ENCODE data around the gene TRAIP.

Gene TRAIP

DNA sequence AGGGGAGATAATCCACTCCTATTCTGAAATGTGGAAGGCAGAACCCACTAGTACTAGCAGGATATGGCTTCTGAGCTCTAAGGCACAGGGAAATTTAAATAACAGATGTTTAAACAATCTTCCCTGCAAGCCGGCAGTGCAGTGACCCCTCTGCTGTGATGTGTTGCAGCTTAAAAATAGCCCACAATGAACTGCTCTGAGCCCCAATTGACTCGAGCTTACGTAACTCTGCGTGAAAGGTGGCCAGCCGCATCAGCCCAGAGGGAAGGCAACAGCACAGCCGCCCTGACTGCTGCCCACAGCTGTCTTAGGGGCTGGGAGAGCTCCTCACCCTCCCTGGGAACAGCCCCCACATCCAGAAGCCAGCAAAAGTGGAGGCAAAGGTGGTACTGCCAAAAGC is 25.8 kb upstream of the TRAIP start:
- TF ChIP-seq, protein P1, sequence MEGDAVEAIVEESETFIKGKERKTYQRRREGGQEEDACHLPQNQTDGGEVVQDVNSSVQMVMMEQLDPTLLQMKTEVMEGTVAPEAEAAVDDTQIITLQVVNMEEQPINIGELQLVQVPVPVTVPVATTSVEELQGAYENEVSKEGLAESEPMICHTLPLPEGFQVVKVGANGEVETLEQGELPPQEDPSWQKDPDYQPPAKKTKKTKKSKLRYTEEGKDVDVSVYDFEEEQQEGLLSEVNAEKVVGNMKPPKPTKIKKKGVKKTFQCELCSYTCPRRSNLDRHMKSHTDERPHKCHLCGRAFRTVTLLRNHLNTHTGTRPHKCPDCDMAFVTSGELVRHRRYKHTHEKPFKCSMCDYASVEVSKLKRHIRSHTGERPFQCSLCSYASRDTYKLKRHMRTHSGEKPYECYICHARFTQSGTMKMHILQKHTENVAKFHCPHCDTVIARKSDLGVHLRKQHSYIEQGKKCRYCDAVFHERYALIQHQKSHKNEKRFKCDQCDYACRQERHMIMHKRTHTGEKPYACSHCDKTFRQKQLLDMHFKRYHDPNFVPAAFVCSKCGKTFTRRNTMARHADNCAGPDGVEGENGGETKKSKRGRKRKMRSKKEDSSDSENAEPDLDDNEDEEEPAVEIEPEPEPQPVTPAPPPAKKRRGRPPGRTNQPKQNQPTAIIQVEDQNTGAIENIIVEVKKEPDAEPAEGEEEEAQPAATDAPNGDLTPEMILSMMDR (conservative IDR thresholded peaks at IDR 0.05): no peak
- no peak for TF ChIP-seq ZFX (IDR thresholded peaks at IDR 0.05)
- no peak overlapping the region for H3K27ac ChIP-seq

DNA sequence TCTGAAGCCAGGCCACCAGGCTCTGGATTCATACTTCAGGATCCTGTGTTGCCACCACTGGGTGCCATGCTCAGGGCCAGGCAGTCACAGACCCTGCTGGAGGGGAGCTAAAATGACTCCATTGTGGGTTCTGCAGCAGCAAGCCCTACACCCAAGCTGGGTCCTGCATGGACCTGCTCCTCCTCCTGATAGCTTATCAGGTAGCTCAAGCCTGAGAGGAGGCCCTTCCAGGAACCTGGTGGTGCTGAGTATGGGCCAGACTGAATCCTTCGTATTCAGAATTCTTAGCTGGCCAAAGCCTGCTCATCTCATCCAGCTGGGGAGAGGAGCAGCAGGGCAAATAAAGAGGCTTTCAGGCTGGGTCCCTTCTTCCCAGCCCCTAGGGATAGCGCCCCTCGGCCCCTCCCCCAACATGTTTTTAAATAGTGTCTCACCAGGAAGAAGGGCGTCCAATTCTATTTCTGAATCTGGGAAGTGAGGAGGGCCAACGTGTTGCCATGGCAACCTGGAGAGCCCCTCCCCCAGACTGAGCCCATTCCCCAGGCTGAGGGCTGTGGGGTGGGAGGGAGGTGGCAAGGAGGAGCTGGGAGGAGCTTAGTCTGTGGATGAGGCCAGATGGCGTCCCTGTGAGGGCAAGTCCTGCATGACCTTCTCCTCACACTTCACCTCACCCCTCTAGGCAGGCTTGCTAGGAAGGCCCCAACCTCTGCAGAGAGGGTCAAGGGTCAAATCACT is 24.4 kb upstream of the TRAIP start:
- TF ChIP-seq ZFX (IDR thresholded peaks at IDR 0.05): no peak
- TF ChIP-seq, protein P1 (conservative IDR thresholded peaks at IDR 0.05): no peak
- no peak overlapping the region for H3K27ac ChIP-seq

DNA sequence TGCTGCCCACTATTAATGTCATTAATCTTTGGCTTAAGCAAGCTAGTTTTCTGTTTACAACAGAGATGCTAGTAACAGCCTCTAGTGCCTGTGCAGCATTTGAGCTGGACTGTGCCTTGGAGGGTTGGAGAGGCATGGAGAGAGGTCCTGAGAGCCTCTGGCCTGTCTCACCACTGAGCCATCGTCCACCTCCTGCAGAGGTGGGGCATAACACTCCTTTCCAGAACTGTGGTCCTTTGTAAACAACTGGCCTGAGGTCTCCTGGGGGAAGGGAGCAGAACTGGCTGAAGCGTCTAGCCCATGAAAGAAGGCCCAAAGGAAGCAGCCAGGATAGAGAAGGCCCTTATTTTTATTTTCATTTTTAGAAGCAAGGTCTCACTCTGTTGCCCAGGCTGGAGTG is 23.4 kb upstream of the TRAIP start:
- no peak overlapping the region for H3K27ac ChIP-seq
- TF ChIP-seq ZFX (IDR thresholded peaks at IDR 0.05): no peak
- TF ChIP-seq, protein P1 (conservative IDR thresholded peaks at IDR 0.05): no peak

DNA sequence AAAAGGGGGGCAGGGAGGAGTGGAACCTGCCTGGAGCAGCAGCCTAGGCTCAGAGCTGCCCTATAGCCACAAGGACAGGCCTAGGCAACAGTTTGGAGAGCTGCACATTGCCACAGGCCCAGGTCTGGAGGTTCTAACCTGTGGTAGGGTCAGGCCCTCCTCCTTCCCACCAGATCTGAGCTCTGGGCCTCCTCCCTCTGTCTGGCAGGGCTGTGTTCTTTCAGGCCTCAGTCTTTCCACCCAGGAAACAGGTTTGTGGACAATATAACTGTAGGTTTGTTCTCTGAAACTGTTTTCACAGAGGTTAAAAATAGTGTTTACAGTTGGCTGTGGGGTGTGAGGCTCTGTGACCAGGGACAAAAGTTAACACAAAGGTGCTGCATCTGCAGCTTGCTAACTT is 22.3 kb upstream of the TRAIP start:
- H3K27ac ChIP-seq: no peak overlapping the region
- TF ChIP-seq, protein P1 (conservative IDR thresholded peaks at IDR 0.05): no peak
- TF ChIP-seq ZFX (IDR thresholded peaks at IDR 0.05): no peak

DNA sequence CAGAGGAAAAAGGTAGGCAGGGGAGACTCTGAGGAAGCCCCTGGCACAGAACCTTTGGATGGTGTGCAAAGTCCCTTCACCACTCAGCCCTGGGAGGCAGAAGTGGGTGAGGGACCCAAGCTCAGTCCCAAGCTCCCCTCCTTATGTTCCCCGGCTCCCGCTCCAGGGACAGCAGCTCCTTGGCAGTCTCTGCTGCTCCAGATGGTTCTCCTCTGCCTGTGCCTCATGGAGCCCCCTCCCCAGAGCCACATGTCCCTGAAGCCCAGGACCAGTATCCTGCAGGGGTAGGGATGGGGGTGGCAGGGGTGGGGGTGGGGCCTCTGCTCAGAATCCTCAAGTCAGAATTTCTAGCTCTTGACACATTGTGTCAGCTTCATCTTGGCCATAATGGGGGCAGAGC is 21.4 kb upstream of the TRAIP start:
- H3K27ac ChIP-seq: no peak overlapping the region
- TF ChIP-seq ZFX (IDR thresholded peaks at IDR 0.05): no peak
- TF ChIP-seq, protein P1 (conservative IDR thresholded peaks at IDR 0.05): no peak

DNA sequence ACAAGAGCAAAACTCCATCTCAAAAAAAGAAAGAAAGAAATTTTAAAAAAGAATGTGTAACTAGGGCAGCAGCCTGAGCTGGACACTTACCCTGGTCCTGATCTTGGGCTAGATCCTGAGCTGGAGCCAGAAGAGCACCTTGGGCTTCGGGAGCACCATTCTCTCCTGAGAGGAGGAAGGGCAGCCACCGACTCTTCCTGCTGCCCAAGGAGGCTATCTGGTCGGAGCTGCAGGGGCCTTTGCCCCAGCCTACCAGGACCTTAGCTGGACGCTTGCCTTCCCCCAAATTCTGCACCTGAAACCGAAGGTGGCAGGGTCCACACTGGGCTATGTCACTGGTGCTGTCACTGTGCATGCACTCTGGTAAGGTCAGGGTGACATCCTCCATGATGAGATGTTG is 20.2 kb upstream of the TRAIP start:
- TF ChIP-seq ZFX (IDR thresholded peaks at IDR 0.05): no peak
- TF ChIP-seq, protein P1 (conservative IDR thresholded peaks at IDR 0.05): no peak
- no peak overlapping the region for H3K27ac ChIP-seq

DNA sequence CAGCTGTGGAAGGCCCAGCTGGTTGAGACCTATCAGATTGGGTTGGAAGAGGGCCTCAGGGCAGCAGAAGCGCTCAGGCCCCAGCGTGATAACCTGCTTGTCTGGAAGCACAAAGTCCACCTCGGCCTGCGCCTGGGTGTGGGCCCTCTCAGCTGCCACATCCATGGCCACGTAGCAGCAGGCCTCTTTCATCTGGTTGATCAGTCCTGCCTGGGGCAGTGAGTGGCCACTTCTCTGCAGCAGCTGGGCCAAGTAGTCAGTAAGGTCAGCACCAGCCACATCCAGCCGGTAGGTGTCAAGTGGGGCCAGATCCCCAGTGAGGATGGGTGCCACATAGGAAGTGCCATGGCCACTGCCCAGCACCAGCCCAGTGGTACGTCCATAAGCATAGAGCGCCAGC is 17.3 kb upstream of the TRAIP start:
- TF ChIP-seq ZFX (IDR thresholded peaks at IDR 0.05): no peak
- TF ChIP-seq, protein P1 (conservative IDR thresholded peaks at IDR 0.05): no peak
- H3K27ac ChIP-seq: no peak overlapping the region
